Esophagus (tissue), 2 donors: Measurements from ENCODE around the gene AIP. TPM values are rescaled to one million over a fixed set of nuclear protein-coding genes. Genes with fewer than 3 reads are reported as not detected.

Experiments used
- H3K27ac ChIP-seq, 2 donors: one replicate each; pipeline ENCODE4 v1.5.1; 2013; ENCODE audit warnings: low read depth in 2 of 2, mild to moderate bottlenecking in 2 of 2, inconsistent platforms in 1 of 2, low read length in 1 of 2, moderate library complexity in 1 of 2
- H3K27me3 ChIP-seq, 2 donors: one replicate each; pipeline ENCODE4 v1.6.1; 2013; ENCODE audit warnings: low read length in 2 of 2, control low read depth in 1 of 2, mild to moderate bottlenecking in 1 of 2; ENCODE audit not compliant: insufficient read depth in 2 of 2, control insufficient read depth in 1 of 2
- H3K36me3 ChIP-seq, 2 donors: one replicate each; pipeline ENCODE4 v1.6.1; 2013; ENCODE audit warnings: low read length in 1 of 2; ENCODE audit not compliant: control insufficient read depth in 2 of 2, insufficient read depth in 2 of 2
- H3K4me1 ChIP-seq, 2 donors: one replicate each; pipeline ENCODE4 v1.6.1; 2013; ENCODE audit warnings: low read length in 1 of 2; ENCODE audit not compliant: control insufficient read depth in 2 of 2, insufficient read depth in 2 of 2
- H3K4me3 ChIP-seq, 2 donors: one replicate each; pipeline ENCODE4 v1.5.1; 2013; ENCODE audit warnings: low read length in 2 of 2, mild to moderate bottlenecking in 2 of 2, low read depth in 1 of 2, moderate library complexity in 1 of 2
- H3K9me3 ChIP-seq, 2 donors: one replicate each; pipeline ENCODE4 v1.6.1; 2013; ENCODE audit warnings: mild to moderate bottlenecking in 2 of 2, low read depth in 1 of 2, low read length in 1 of 2, moderate library complexity in 1 of 2; ENCODE audit not compliant: control insufficient read depth in 2 of 2, insufficient read depth in 1 of 2
- WGBS, 2 donors: extraction: QIAGEN DNeasy Blood & Tissue Kit; methylation state at CpG; one replicate each; pipeline ENCODE4 v1.1.7; 2013; 5-methylcytosine and 5-hydroxymethylcytosine counted together
- polyA plus RNA-seq, 2 donors: library from polyadenylated mRNA; stranded (reverse); fragments of 200-250 nt; gene quantifications; one replicate each; pipeline ENCODE4 v1.2.3, GENCODE V29; 2013
- donor health status: healthy with polysubstance abuse.
- donor health status: Bipolar disorder and iron deficiency.

The AIP gene
- polyA plus RNA-seq, 2 donors = 34.1 to 41.5 TPM

- Histone ChIP-seq H3K36me3 (no peaks in the 10 kb centered on the region), H3K27me3 (no peaks in the 10 kb centered on the region), H3K4me3 (no peak overlapping the region), H3K27ac (no peak overlapping the region), H3K9me3 (no peaks in the 10 kb centered on the region), H3K4me1 (peaks cover 0 to 2% of the 10 kb centered on the region in 2 donors)
- WGBS, 2 donors = 64 to 73% methylated on average over 9 of the region's 9 CpGs
These were observed 33.5 kb upstream of the AIP start for GRCh38 chr11:67449116-67449844.

- Histone ChIP-seq H3K36me3 (no peaks in the 10 kb centered on the region), H3K4me1 (no peaks in the 10 kb centered on the region), H3K27me3 (no peaks in the 10 kb centered on the region), H3K27ac (no peak overlapping the region), H3K9me3 (no peaks in the 10 kb centered on the region), H3K4me3 (no peak overlapping the region)
- 90 to 91% methylated on average over 25 of the region's 25 CpGs for WGBS, 2 donors
These were observed 31.8 kb upstream of the AIP start for GRCh38 chr11:67450796-67451657.

GRCh38 chr11:67451658-67451976 is 31.2 kb upstream of the AIP start:
- H3K4me1 ChIP-seq = no peaks in the 10 kb centered on the region
- H3K27ac ChIP-seq = no peak overlapping the region
- no peaks in the 10 kb centered on the region for H3K9me3 ChIP-seq
- no peaks in the 10 kb centered on the region for H3K36me3 ChIP-seq
- H3K4me3 ChIP-seq = no peak overlapping the region
- 89 to 93% methylated on average over 14 of the region's 14 CpGs for WGBS, 2 donors
- H3K27me3 ChIP-seq = no peaks in the 10 kb centered on the region

GRCh38 chr11:67452141-67452952 is 30.5 kb upstream of the AIP start, which contains the start of gene GPR152:
TSS of gene GPR152 (minus strand) at chr11:67452729. CDS start at chr11:67452724, 5 bp downstream.
- Histone ChIP-seq H3K27ac (peak within 1 kb of the TSS in 1 of 2 donors; percentile 18), H3K4me3 (no peak within 1 kb of the TSS)
- 74 to 75% methylated on average over 33 of the region's 33 CpGs for WGBS, 2 donors

GRCh38 chr11:67453816-67454732 is 28.8 kb upstream of the AIP start:
- Histone ChIP-seq H3K4me1 (no peaks in the 10 kb centered on the region), H3K27me3 (no peaks in the 10 kb centered on the region), H3K4me3 (no peak overlapping the region), H3K36me3 (no peaks in the 10 kb centered on the region), H3K9me3 (no peaks in the 10 kb centered on the region), H3K27ac (no peak overlapping the region)
- 82 to 88% methylated on average over 19 to 21 of the region's 21 CpGs for WGBS, 2 donors

More at GRCh38 chr11:67452141-67452952, 30.5 kb upstream of the AIP start, which contains the start of gene GPR152:
- H3K36me3 ChIP-seq = no peaks in the 10 kb centered on the region
- no peaks in the 10 kb centered on the region for H3K27me3 ChIP-seq
- H3K9me3 ChIP-seq = no peaks in the 10 kb centered on the region
- H3K4me1 ChIP-seq = no peaks in the 10 kb centered on the region

GRCh38 chr11:67455054-67455453 is 27.8 kb upstream of the AIP start, which contains the start of gene CABP4:
TSS of gene CABP4 (plus strand) at chr11:67455354. CDS start at chr11:67455424, 70 bp downstream.
- H3K27me3 ChIP-seq = no peaks in the 10 kb centered on the region
- H3K9me3 ChIP-seq = no peaks in the 10 kb centered on the region
- H3K27ac ChIP-seq = no peak within 1 kb of the TSS
- no peaks in the 10 kb centered on the region for H3K36me3 ChIP-seq
- no peaks in the 10 kb centered on the region for H3K4me1 ChIP-seq
- no peak within 1 kb of the TSS for H3K4me3 ChIP-seq
- 78 to 87% methylated on average over 3 of the region's 3 CpGs for WGBS, 2 donors

- Histone ChIP-seq H3K36me3 (no peaks in the 10 kb centered on the region), H3K4me3 (no peak overlapping the region), H3K9me3 (no peaks in the 10 kb centered on the region), H3K27me3 (no peaks in the 10 kb centered on the region), H3K27ac (no peak overlapping the region), H3K4me1 (no peaks in the 10 kb centered on the region)
- 80 to 82% methylated on average over 25 of the region's 25 CpGs for WGBS, 2 donors
These were observed 26.6 kb upstream of the AIP start for GRCh38 chr11:67456068-67456705.

GRCh38 chr11:67457453-67457852 is 25.4 kb upstream of the AIP start:
- H3K9me3 ChIP-seq = no peaks in the 10 kb centered on the region
- no peaks in the 10 kb centered on the region for H3K4me1 ChIP-seq
- 93 to 95% methylated on average over 12 of the region's 12 CpGs for WGBS, 2 donors
- no peak overlapping the region for H3K4me3 ChIP-seq
- no peak overlapping the region for H3K27ac ChIP-seq
- no peaks in the 10 kb centered on the region for H3K36me3 ChIP-seq
- no peaks in the 10 kb centered on the region for H3K27me3 ChIP-seq
